CD4-positive, alpha-beta T cell treated with Interleukin-4 for 4 hours (primary cell): ENCODE measurements around the gene NATD1.
"Not testable (repeated sequence)": the region's sequence is repeated elsewhere in the genome, so short reads cannot be mapped to it uniquely, and the experiment has no call there.

Experiments used
- DNase-seq: peaks from one replicate; pipeline ENCODE4 v3.0.0-alpha.2; 2020

Gene NATD1

DNA sequence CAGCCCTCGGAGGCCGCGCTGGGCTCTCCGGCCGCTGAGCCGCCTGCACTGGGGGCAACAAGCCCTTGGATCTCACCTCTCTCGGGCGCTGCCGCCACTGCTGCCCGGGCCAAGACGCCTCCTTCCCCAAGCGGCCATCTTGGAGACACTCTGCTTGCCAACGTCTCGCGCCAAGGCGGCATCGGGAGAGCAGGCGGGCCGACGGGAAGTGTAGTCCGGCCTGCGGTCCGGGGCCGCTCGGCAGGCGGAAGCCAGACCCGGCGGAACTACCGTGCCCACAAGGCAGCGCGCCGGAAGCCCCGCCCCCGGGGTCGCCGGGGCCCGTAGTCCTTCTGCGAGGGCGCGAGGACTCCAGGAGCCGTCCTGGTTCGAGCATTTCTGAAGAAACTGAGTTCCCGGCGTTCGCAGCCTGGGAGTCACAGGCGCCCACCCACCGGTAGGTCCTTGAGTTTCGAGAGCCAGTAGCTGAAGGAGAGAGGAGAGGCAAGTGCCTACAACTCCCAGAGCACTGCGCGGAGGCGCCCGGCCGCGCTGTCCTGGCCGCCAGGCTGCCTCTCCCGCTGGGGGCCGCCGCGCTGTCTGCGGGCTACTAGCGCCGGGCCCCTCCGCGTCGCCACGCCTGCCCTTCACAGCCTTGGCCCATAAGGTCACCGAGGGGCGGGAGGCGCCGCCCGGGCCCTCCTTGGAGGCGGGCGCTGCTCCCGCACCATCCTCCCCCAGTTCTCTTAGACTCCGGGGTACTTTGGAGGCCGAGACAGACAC is 39.0 kb downstream of the NATD1 start, which contains the start of gene TMEM11:
TSS of gene TMEM11 (minus strand) at position 147 of the 762 bp plus-strand sequence. CDS start at position 138, 9 bp downstream.
- DNase-seq = peak; percentile 93

- peak; percentile 21 for DNase-seq
Observed at GRCh38 chr17:21213638-21214014, 39.6 kb downstream of the NATD1 start.

DNA sequence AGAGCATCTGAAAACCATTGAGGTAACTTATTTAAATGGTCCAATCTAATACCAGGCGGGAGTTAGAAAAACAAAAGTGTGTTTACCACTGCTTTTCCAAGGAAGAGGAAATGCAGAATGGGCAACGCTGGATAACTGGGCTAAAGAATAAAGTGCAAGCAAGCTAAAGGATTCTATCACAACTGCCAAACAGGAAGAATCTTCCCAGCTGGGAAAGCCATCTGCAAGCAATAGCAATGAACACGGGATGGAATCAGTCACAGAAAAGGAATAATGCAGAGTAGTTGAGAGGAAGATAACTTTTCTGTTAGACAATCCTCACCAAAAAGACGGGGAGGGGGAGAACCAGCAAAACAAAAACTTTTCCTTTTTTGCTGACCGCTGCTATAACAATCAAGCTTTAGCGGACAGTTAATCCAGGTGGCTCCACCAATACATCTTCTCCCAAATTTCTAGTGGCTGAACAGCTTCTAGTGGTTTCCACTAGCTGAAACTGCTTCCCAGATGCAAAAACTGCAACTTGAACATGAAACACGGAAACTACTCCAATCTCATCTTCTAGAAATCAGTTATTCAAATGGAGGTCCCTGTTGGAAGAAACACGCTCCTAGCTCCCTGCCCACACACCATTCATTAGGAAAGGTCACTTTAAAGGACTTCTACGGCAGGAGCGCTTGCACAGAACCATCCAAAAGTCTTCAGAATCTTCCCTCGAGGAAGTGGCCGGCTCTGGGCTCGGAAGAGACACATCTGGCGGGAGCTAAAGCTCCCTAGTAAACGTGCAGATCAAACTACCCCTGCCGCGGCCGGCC is 40.2 kb downstream of the NATD1 start:
- no peak for DNase-seq

DNA sequence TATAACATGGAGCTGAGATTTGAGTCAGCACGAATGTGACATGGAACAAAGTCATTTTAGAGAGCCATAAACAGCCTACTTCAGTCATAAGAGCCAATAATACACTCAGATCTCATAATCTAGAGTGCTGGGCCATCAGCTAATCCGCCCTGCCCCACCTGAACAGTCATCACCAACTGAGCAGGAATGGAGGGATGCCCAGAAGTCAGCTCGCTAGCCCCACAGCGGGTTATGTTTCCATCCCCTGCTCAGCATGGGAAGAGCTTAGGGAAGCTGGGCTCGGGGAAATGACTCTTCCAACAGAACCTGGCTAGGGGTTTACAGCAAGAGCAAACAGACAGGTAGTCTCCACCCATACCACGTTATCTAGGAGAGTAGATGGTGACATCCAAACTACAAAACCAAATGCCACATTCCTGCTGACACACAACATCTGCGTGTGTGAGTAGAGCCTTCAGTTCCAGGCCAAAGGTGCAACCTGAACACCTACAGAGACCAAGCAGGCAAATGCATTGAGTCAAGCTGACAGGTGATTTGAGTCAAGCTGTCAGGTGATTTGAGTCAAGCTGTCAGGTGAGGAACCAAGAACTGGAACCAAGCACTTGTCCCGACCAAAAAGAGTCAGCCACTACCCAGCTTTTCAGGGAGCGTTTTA is 41.3 kb downstream of the NATD1 start:
- DNase-seq = no peak

- DNase-seq = no peak
Observed at GRCh38 chr17:21210411-21211076, 42.7 kb downstream of the NATD1 start.

DNA sequence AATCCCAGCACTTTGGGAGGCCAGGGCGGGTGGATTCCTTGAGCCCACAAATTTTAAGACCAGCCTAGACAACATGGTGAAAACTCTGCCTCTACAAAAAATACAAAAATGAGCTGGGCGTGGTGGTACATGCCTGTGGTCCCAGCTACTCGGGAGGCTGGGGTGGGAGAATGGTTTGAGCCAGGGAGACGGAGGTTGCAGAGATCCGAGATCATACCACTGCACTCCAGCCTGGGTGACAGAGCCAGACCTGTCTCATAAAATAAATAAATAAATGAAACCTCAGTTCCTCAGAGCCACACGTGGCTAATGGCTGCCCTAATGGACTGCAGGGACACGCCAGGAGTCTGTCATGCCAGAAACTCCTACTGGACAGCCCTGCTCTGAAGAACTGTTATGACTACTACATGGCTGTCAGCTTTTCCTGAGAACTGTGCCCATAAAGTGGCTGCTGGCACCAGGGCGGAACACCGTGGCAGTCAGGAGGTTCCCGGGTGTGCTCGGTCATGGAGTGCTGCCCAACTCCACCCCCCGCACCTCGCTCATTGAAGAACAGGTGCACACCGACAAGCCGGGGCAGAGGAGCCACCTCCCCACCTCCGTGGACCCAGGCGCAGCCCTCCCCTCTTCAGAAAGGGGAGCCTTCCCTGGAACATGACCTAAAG is 43.6 kb downstream of the NATD1 start:
- DNase-seq = no peak

GRCh38 chr17:21208352-21208751 is 44.9 kb downstream of the NATD1 start:
- DNase-seq = no peak

DNA sequence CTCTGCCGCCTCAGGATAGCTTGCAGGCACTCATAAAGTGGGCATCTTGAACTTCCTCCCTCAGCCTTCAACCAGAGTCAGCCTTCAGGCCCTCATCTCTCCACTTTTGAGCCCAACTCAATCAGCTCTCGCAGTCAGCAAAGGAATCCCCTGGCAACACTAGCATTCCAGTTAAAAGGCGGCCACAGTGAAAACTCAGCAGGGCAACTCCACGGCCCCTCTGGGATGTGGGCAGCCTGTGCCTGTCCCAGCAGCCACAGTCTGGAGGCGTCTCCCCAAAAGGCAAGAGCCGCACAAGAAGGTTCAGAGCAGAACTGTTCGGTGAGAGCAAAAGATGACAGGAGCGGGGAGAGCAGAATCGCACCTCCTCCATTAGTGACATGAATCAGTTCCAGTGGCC is 48.3 kb downstream of the NATD1 start:
- DNase-seq = no peak

DNA sequence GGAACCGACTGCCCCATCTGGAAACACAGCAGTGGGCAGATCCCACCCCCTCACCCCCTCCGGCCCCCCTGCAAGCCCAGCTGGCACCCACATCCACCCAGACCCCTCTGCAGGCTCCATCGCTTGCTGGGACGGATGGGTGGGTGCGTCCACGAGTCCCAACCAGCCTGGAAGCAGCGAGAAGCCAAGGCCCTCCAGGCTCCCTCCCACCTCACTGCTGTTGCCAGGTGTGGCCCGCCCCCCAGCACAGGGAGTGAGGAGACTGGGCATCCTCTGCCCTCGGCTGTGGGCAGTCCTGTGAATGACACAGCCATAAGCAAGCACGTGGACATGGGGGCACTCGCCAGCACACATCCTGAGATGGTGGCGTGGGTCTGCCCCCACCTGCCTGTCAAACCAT is 50.7 kb downstream of the NATD1 start:
- no peak for DNase-seq

DNA sequence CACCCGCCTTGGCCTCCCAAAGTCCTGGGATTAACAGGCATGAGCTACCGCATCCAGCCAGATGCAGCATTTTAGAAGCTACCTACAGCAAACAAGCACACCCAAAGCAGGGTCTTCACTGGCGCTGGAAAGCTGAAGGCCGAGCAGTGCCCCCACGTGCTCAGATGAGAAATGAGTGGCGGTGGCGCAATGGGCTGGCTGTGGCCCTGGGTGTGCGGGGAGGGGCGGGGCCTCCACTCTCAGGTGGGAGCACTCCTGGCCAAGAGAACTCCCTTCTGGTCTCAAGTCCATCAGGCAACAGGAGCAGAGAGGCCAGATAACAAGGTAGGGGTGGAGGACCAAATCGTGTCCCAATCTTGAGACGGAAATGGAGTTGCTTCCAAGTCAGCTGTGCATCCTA is 51.3 kb downstream of the NATD1 start:
- DNase-seq = no peak

DNA sequence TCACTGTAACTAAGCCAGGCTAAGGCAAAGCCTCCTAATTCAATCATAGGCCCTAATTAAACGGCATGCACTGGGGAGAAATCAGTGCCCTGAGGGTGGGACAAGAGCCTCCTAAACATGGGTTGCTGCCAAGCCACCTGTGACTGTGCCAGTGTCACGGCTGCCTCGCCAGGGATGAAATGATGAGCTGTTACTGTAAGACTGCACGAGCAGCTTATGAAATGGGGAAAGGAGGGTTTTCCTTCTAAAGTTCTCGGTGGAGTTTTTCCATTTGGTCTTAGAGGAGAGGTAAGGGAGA is 52.0 kb downstream of the NATD1 start:
- no peak for DNase-seq

GRCh38 chr17:21200590-21201297 is 52.5 kb downstream of the NATD1 start:
- no peak for DNase-seq

- DNase-seq = no peak
Observed at GRCh38 chr17:21199856-21200255, 53.4 kb downstream of the NATD1 start.

DNA sequence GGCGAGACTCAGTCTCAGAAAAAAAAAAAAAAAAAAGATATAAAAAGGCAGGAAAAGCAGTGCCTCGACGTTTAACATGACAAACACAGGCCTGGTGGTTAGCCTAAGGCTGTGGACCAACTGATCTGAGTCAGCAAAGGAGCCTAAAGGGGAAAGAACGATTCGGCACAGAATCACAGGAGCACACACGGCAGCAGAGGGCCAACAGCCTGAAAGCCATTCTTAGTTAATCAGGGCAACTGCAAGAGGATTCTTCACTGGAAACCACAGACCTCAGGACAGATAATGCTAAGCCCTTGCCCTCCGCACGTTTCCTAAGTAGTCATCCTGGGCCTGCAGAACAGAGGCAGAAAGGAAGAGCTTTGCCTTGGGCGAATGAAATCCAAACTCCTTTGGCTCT is 53.9 kb downstream of the NATD1 start:
- no peak for DNase-seq

DNA sequence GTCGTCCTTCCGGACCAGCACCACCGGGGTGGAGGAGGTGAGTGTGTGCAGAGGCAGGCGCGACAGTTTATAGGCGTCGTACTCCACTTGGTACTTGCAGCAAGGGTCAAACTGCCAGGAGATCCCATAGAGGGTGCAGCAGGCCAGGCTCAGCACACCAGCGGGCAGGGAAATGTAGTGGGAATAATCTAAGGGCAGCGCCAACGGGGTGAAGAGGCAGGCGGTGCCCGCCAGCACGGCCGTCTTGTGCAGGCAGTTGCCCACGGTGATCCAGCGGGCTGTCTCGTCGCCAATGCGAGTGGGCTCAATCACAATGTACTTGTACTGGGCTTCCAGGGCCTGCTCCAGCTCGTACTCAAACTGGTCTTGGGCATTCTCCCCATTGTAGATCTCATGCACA is 54.8 kb downstream of the NATD1 start:
- no peak for DNase-seq

GRCh38 chr17:21196126-21196525 is 57.1 kb downstream of the NATD1 start:
- no peak for DNase-seq

- no peak for DNase-seq
Observed at GRCh38 chr17:21194703-21195102, 58.5 kb downstream of the NATD1 start.

GRCh38 chr17:21194226-21194625 is 59.0 kb downstream of the NATD1 start:
- DNase-seq = no peak

GRCh38 chr17:21193031-21193430 is 60.2 kb downstream of the NATD1 start:
- no peak for DNase-seq

GRCh38 chr17:21192414-21192813 is 60.8 kb downstream of the NATD1 start:
- not testable (repeated sequence) for DNase-seq

- no peak for DNase-seq
Observed at GRCh38 chr17:21191698-21192097, 61.5 kb downstream of the NATD1 start.

DNA sequence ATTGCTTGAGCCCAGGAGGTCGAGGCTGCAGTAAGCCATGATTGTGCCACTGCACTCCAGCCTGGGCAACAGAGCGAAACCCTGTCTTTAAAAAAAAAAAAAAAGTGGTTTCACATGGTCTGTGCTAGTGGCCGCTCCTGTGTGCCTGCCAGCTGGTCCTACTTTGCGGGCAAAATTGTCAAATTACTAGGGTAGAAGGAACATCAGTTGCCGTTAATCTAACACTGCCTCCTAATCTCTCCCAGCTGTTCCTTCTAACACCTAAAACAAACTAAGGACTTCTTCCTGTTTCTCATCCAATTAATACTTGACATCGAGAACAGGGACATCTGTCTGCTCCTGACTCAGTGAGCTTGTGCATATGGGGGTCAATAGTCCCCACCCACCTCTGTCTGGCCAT is 63.1 kb downstream of the NATD1 start:
- DNase-seq = no peak
